H1 (cell line): ENCODE results near the gene MOGAT3. TPM values are rescaled to one million over a fixed set of nuclear protein-coding genes. Genes with fewer than 3 reads are reported as not detected.

Experiments used
- CTCF ChIA-PET: fragments of 300-600 bp; sonication (Branson Sonifier 250); formaldehyde crosslinking; loops from one replicate; lab custom pipeline; 2021; ENCODE audit not compliant: partially characterized antibody; lab: Charles Lee
- POLR2A ChIA-PET: fragments of 300-600 bp; sonication (Branson Sonifier 250); formaldehyde crosslinking; loops from one replicate; lab custom pipeline; 2021; ENCODE audit warnings: inconsistent platforms; ENCODE audit not compliant: partially characterized antibody; lab: Charles Lee
- DNase-seq, 2 experiments: peaks; one replicate each; pipeline versions ENCODE4 v3.0.0 to v3.0.0-alpha.2; 2010 to 2022; ENCODE audit warnings: low spot score in 2 of 2, low read depth in 1 of 2, mixed read lengths in 1 of 2
- FAIRE-seq: peaks from 2 replicates; lab custom pipeline; 2011; peaks lifted over from hg19 to GRCh38; lab: Jason Lieb, UNC
- H2AFZ ChIP-seq: 2 replicates; pipeline ENCODE4 v1.8.1; 2012; ENCODE audit warnings: low read length, inconsistent platforms
- H2AK5ac ChIP-seq: 2 replicates; pipeline ENCODE4 v1.6.1; 2013; ENCODE audit warnings: low read depth, low read length
- H2BK120ac ChIP-seq: replicated peaks from 2 replicates; pipeline ENCODE3; 2013; ENCODE audit warnings: low read depth, low read length, inconsistent platforms
- H2BK12ac ChIP-seq: 2 replicates; pipeline ENCODE4 v1.6.1; 2013; ENCODE audit warnings: low read depth, low read length
- H2BK15ac ChIP-seq: 2 replicates; pipeline ENCODE4 v1.6.1; 2013; ENCODE audit warnings: low read length
- H2BK20ac ChIP-seq: 2 replicates; pipeline ENCODE4 v1.6.1; 2013; ENCODE audit warnings: low read length
- H2BK5ac ChIP-seq: 2 replicates; pipeline ENCODE4 v1.6.1; 2013; ENCODE audit warnings: low read depth, low read length
- H3K14ac ChIP-seq: 2 replicates; pipeline ENCODE4 v1.6.1; 2013; ENCODE audit warnings: inconsistent platforms; ENCODE audit not compliant: insufficient read length
- H3K18ac ChIP-seq: 2 replicates; pipeline ENCODE4 v1.6.1; 2013; ENCODE audit warnings: low read length; ENCODE audit errors: extremely low read depth
- H3K23ac ChIP-seq: 2 replicates; pipeline ENCODE4 v1.6.1; 2013; ENCODE audit warnings: inconsistent platforms; ENCODE audit not compliant: insufficient read length
- H3K23me2 ChIP-seq: 2 replicates; pipeline ENCODE4 v1.6.1; 2013; ENCODE audit warnings: low read depth, low read length
- H3K27ac ChIP-seq: 2 replicates; pipeline ENCODE4 v1.6.1; 2011; ENCODE audit warnings: low read depth, low read length, inconsistent platforms
- H3K27me3 ChIP-seq, 4 experiments: replicated peaks in 1 of 4; 1 replicate in 1 of 4; 2 replicates in 3 of 4; pipeline versions ENCODE4 v1.6.1 to v1.8.1; 2011 to 2013; ENCODE audit warnings: low read length in 3 of 4, mild to moderate bottlenecking in 3 of 4, inconsistent platforms in 2 of 4, mixed read lengths in 2 of 4, moderate library complexity in 1 of 4; ENCODE audit not compliant: control insufficient read depth in 3 of 4, insufficient read depth in 3 of 4; ENCODE audit errors: extremely low read depth in 1 of 4
- H3K36me3 ChIP-seq, 4 experiments: 2 replicates each; pipeline versions ENCODE4 v1.6.1 to v1.8.1; 2011 to 2013; ENCODE audit warnings: mild to moderate bottlenecking in 4 of 4, low read length in 3 of 4, moderate library complexity in 2 of 4, control low read depth in 1 of 4, inconsistent platforms in 1 of 4; ENCODE audit not compliant: insufficient read depth in 4 of 4, control insufficient read depth in 2 of 4
- H3K4ac ChIP-seq: replicated peaks from 2 replicates; pipeline ENCODE3; 2013; ENCODE audit warnings: low read length, low read depth, mixed read lengths, inconsistent platforms; ENCODE audit not compliant: insufficient read length
- H3K4me1 ChIP-seq, 4 experiments: replicated peaks in 1 of 4; 1 replicate in 1 of 4; 2 replicates in 3 of 4; pipeline versions ENCODE4 v1.6.1 to v1.8.1; 2011 to 2013; ENCODE audit warnings: low read length in 3 of 4, inconsistent platforms in 2 of 4, mixed read lengths in 1 of 4; ENCODE audit not compliant: insufficient read depth in 4 of 4, control insufficient read depth in 3 of 4
- H3K4me2 ChIP-seq, 2 experiments: 2 replicates each; pipeline versions ENCODE4 v1.6.1 to v1.8.1; 2011 to 2013; ENCODE audit warnings: low read depth in 2 of 2, low read length in 2 of 2, control low read depth in 1 of 2, inconsistent platforms in 1 of 2, mild to moderate bottlenecking in 1 of 2; ENCODE audit not compliant: insufficient read depth in 1 of 2
- H3K4me3 ChIP-seq, 4 experiments: fragments of 200-600, 300-600 bp in 1 of 4; sonication (generic), shearing (Covaris generic), sonication (Bioruptor Twin) in 1 of 4; 2 replicates each; pipeline versions ENCODE4 v1.5.1 to v1.8.1; 2011 to 2016; ENCODE audit warnings: low read length in 4 of 4, low read depth in 3 of 4, control low read depth in 2 of 4, inconsistent platforms in 2 of 4, mild to moderate bottlenecking in 2 of 4, mixed read lengths in 1 of 4, moderate library complexity in 1 of 4; ENCODE audit not compliant: insufficient read depth in 2 of 4; ENCODE audit errors: extremely low read depth in 1 of 4
- H3K56ac ChIP-seq: replicated peaks from 2 replicates; pipeline ENCODE3; 2013; ENCODE audit warnings: low read depth, mild to moderate bottlenecking, mixed read lengths, low read length, inconsistent platforms; ENCODE audit not compliant: insufficient read length
- H3K79me1 ChIP-seq: 2 replicates; pipeline ENCODE4 v1.6.1; 2013; ENCODE audit warnings: low read depth, low read length, control low read depth
- H3K79me2 ChIP-seq, 2 experiments: 2 replicates each; pipeline versions ENCODE4 v1.6.1 to v1.8.1; 2012 to 2013; ENCODE audit warnings: low read length in 2 of 2, mild to moderate bottlenecking in 2 of 2, inconsistent platforms in 1 of 2; ENCODE audit not compliant: insufficient read depth in 2 of 2, control insufficient read depth in 1 of 2
- H3K9ac ChIP-seq, 4 experiments: replicated peaks in 1 of 4; 1 replicate in 1 of 4; 2 replicates in 3 of 4; pipeline versions ENCODE4 v1.6.1 to v1.8.1; 2011 to 2013; ENCODE audit warnings: low read depth in 3 of 4, low read length in 3 of 4, control low read depth in 2 of 4, mild to moderate bottlenecking in 2 of 4, moderate library complexity in 2 of 4, inconsistent platforms in 1 of 4; ENCODE audit errors: extremely low read depth in 1 of 4
- H3K9me3 ChIP-seq, 2 experiments: 2 replicates each; pipeline versions ENCODE4 v1.6.1 to v1.8.1; 2012 to 2013; ENCODE audit warnings: mild to moderate bottlenecking in 2 of 2, moderate library complexity in 2 of 2, control low read depth in 1 of 2, inconsistent platforms in 1 of 2, low read depth in 1 of 2, low read length in 1 of 2, mixed read lengths in 1 of 2; ENCODE audit not compliant: insufficient read depth in 2 of 2
- H4K20me1 ChIP-seq, 2 experiments: replicated peaks in 1 of 2; 2 replicates each; pipeline versions ENCODE3 to v1.8.1; 2011 to 2013; ENCODE audit warnings: inconsistent platforms in 2 of 2, low read length in 2 of 2, mild to moderate bottlenecking in 1 of 2; ENCODE audit not compliant: insufficient read depth in 2 of 2, control insufficient read depth in 1 of 2
- H4K5ac ChIP-seq: 2 replicates; pipeline ENCODE4 v1.6.1; 2013; ENCODE audit warnings: low read length, low read depth, mixed read lengths, inconsistent platforms; ENCODE audit not compliant: insufficient read length
- H4K8ac ChIP-seq: 2 replicates; pipeline ENCODE4 v1.8.0; 2013; ENCODE audit warnings: mild to moderate bottlenecking, moderate library complexity, low read length, inconsistent platforms; ENCODE audit not compliant: insufficient read depth; ENCODE audit errors: extremely low read depth
- H4K91ac ChIP-seq: replicated peaks from 2 replicates; pipeline ENCODE3; 2013; ENCODE audit warnings: low read length, mixed read lengths, inconsistent platforms; ENCODE audit not compliant: insufficient read length
- ASH2L ChIP-seq: fragments of 200-600, 300-600 bp; sonication (generic); IDR thresholded peaks from one replicate; pipeline ENCODE4 v1.7.1; 2017; ENCODE audit warnings: low read length
- ATF3 ChIP-seq: IDR thresholded peaks from 2 replicates; pipeline ENCODE4 v1.6.1; 2011; ENCODE audit warnings: low read depth, mild to moderate bottlenecking, low read length; ENCODE audit not compliant: insufficient read depth
- BACH1 ChIP-seq: IDR thresholded peaks from 2 replicates; pipeline ENCODE4 v1.6.1; 2012; ENCODE audit warnings: low read length, improper control_type of control experiment
- BCL11A ChIP-seq, 2 experiments: IDR thresholded peaks; one replicate each; pipeline ENCODE4 v1.6.1; 2011; ENCODE audit warnings: low read depth in 2 of 2, low read length in 2 of 2, mild to moderate bottlenecking in 2 of 2
- CEBPB ChIP-seq: IDR thresholded peaks from 2 replicates; pipeline ENCODE4 v1.6.1; 2012; ENCODE audit warnings: low read depth, low read length
- CREB1 ChIP-seq: IDR thresholded peaks from 2 replicates; pipeline ENCODE4 v1.6.1; 2012; ENCODE audit warnings: inconsistent platforms
- HDAC2 ChIP-seq, 2 experiments: fragments of 300-600 bp in 1 of 2; sonication (generic) in 1 of 2; IDR thresholded peaks; 2 replicates each; pipeline ENCODE4 v1.6.1; 2011 to 2012; ENCODE audit warnings: low read depth in 2 of 2, low read length in 2 of 2, mild to moderate bottlenecking in 2 of 2, moderate library complexity in 2 of 2, borderline replicate concordance in 1 of 2, inconsistent platforms in 1 of 2
- JUND ChIP-seq: IDR thresholded peaks from 2 replicates; pipeline ENCODE4 v1.6.1; 2011; ENCODE audit warnings: mild to moderate bottlenecking, improper control_type of control experiment, low read length
- PHF8 ChIP-seq: fragments of 200-600 bp; sonication (generic); conservative IDR thresholded peaks from 2 replicates; pipeline ENCODE4 v1.7.1; 2012; ENCODE audit warnings: low read depth, mild to moderate bottlenecking, inconsistent platforms, low read length, moderate library complexity
- RBBP5 ChIP-seq: IDR thresholded peaks from 2 replicates; pipeline ENCODE4 v1.7.1; 2012; ENCODE audit warnings: low read depth, mild to moderate bottlenecking, inconsistent platforms, low read length, moderate library complexity, borderline replicate concordance
- SP2 ChIP-seq: IDR thresholded peaks from 2 replicates; pipeline ENCODE4 v1.6.1; 2012; ENCODE audit warnings: mild to moderate bottlenecking, low read length, inconsistent platforms
- SP4 ChIP-seq: IDR thresholded peaks from 2 replicates; pipeline ENCODE4 v1.6.1; 2012; ENCODE audit warnings: low read length, inconsistent platforms
- WGBS, 2 experiments: shearing (Covaris generic) in 1 of 2; methylation state at CpG; one replicate each; pipeline versions ENCODE4 v1.1.6 to v1.1.7; 2013 to 2015; ENCODE audit warnings: low lambda C conversion rate in 2 of 2, mixed read lengths in 2 of 2, inconsistent platforms in 1 of 2, low coverage in 1 of 2, missing lambda C conversion rate in 1 of 2; ENCODE audit not compliant: insufficient replicate concordance in 2 of 2, insufficient coverage in 1 of 2, insufficient read length in 1 of 2; ENCODE audit errors: extremely low coverage in 1 of 2, missing lambda C conversion rate in 1 of 2; 5-methylcytosine and 5-hydroxymethylcytosine counted together
- polyA plus RNA-seq, 7 experiments: library from polyadenylated mRNA; depleted of rRNA in 3 of 7; stranded (reverse) in 5 of 7; unstranded in 2 of 7; fragments of >200 nt in 5 of 7; fragments of 200-250 nt in 2 of 7; gene quantifications; 1 replicate in 5 of 7; 2 replicates in 1 of 7; 4 replicates in 1 of 7; pipeline versions ENCODE4 v1.2.1 to v1.2.3, GENCODE V29; 2011 to 2013; ENCODE audit warnings: missing spikeins in 2 of 7, mixed read lengths in 2 of 7
- total RNA-seq: library from RNA; stranded (reverse); fragmentation: NEBNext Ultra II Directional; extraction: Animal tissue kit (Norgen Biotek cat#: 25700); gene quantifications from 2 replicates; pipeline ENCODE4 v1.2.1, GENCODE V29; 2021

MOGAT3 gene
- total and polyA plus RNA-seq, 2 of the 8 experiments (the other 6 are each of a cell fraction or from before 2014, with no cell fraction given) = 0.21 to 0.82 TPM

- 77% methylated on average over 2 of the region's 2 CpGs; no CpG with 5 or more reads in 1 of the 2 experiments for WGBS, 2 experiments
- Histone ChIP-seq H3K9ac (no peak overlapping the region), H3K23me2 (peaks cover 27% of the 10 kb centered on the region), H3K9me3 (no peaks in the 10 kb centered on the region), H4K20me1 (peaks cover 0 to 2% of the 10 kb centered on the region in 2 experiments), H2BK5ac (no peak overlapping the region), H3K79me2 (no peaks in the 10 kb centered on the region), H3K56ac (no peak overlapping the region), H3K18ac (no peak overlapping the region), H2BK20ac (no peak overlapping the region), H3K27me3 (peaks cover 39 to 83% (median 74%) of the 10 kb centered on the region in 4 experiments), H2AFZ (no peak overlapping the region), H3K27ac (no peak overlapping the region), H3K4me2 (no peak overlapping the region), H2AK5ac (peak overlapping the region; percentile 82; the same call in 1 of the 2 replicates), H4K5ac (no peak overlapping the region), H2BK15ac (no peak overlapping the region), H3K23ac (no peak overlapping the region), H3K36me3 (no peaks in the 10 kb centered on the region), H3K4me3 (no peak overlapping the region), H4K91ac (no peak overlapping the region), H2BK12ac (no peak overlapping the region; the same call in 1 of the 2 replicates), H3K14ac (no peak overlapping the region), H3K4ac (no peak overlapping the region), H4K8ac (0 out of 2 replicates have a peak overlapping the region, but pooled peaks have one; percentile 29), H2BK120ac (no peak overlapping the region), H3K79me1 (no peaks in the 10 kb centered on the region), H3K4me1 (peaks cover 0 to 18% (median 12%) of the 10 kb centered on the region in 4 experiments; a peak in 6 of 7 replicates)
- FAIRE-seq (no peak), DNase-seq (no peak)
- POLR2A ChIA-PET = interaction anchor here (0.6 to 1.2 kb wide), 4 partner anchors 10 to 249 kb away, joined by 3 read pairs; partner anchors contain the start of gene ZNHIT1
- CTCF ChIA-PET = interaction anchor here (1.0 to 6.0 kb wide), 4 partner anchors 9 to 34 kb away, joined by 4 to 90 read pairs (median 4); partner anchors contain the start of gene VGF
- TF ChIP-seq SP4 = no peak
- no peak for TF ChIP-seq CREB1
- no peak for TF ChIP-seq SP2
- TF ChIP-seq CEBPB = no peak
- no peak for TF ChIP-seq RBBP5
- no peak for TF ChIP-seq ATF3
- no peak for TF ChIP-seq PHF8
- TF ChIP-seq ASH2L = no peak
- TF ChIP-seq HDAC2 (IDR thresholded peaks at IDR 0.05; ENCODE audit: borderline replicate concordance in 1 of 2, low read depth in 2 of 2, low read length in 2 of 2) = no peak
- no peak for TF ChIP-seq BCL11A (IDR thresholded peaks at IDR 0.05; ENCODE audit: low read depth in 2 of 2, low read length in 2 of 2)
- no peak for TF ChIP-seq JUND
- no peak for TF ChIP-seq BACH1
These were observed 23.2 kb downstream of the MOGAT3 start for GRCh38 chr7:101177644-101178043.
